ENCODE results near the gene GAA.

The GAA gene

GRCh38 chr17:80117491-80118401 is 16.4 kb downstream of the GAA start:
- no peak overlapping the region for H3K4me3 ChIP-seq (ENCODE audit: insufficient read depth, low read length, poor library complexity, severe bottlenecking)
- no peaks in the 10 kb centered on the region for H3K79me2 ChIP-seq (ENCODE audit: insufficient read depth, low read length)
- H3K9me3 ChIP-seq (ENCODE audit: insufficient read depth, low read length), result no peaks in the 10 kb centered on the region
- H3K4me2 ChIP-seq (ENCODE audit: low read depth, low read length, poor library complexity, severe bottlenecking), result no peak overlapping the region
- H3K27me3 ChIP-seq (ENCODE audit: low read length), result no peaks in the 10 kb centered on the region
- H3K27ac ChIP-seq (ENCODE audit: low read depth, low read length), result no peak overlapping the region
- H2AFZ ChIP-seq (ENCODE audit: low read depth, low read length, severe bottlenecking), result no peak overlapping the region
- no peaks in the 10 kb centered on the region for H3F3A ChIP-seq (ENCODE audit: insufficient read depth)
- H3K36me3 ChIP-seq (ENCODE audit: low read length), result no peaks in the 10 kb centered on the region
- H4K20me1 ChIP-seq (ENCODE audit: low read depth, low read length), result no peaks in the 10 kb centered on the region
- H3K9ac ChIP-seq (ENCODE audit: low read length), result no peak overlapping the region
- TF ChIP-seq CTCF (IDR thresholded peaks at IDR 0.05; ENCODE audit: insufficient read depth, low read length, poor library complexity, severe bottlenecking) (no peak), EZH2phosphoT487 (conservative IDR thresholded peaks at IDR 0.05; ENCODE audit: low read length) (no peak)
- H3K9me2 ChIP-seq (replicated peaks; ENCODE audit: insufficient read depth, low read length), result no peaks in the 10 kb centered on the region

GRCh38 chr17:80118601-80119270 is 17.4 kb downstream of the GAA start:
- Histone ChIP-seq H3K27ac (ENCODE audit: low read depth, low read length) (no peak overlapping the region), H3K27me3 (ENCODE audit: low read length) (no peaks in the 10 kb centered on the region), H3K9ac (ENCODE audit: low read length) (no peak overlapping the region), H3K4me3 (ENCODE audit: insufficient read depth, low read length, poor library complexity, severe bottlenecking) (no peak overlapping the region), H2AFZ (ENCODE audit: low read depth, low read length, severe bottlenecking) (no peak overlapping the region), H3K9me2 (replicated peaks; ENCODE audit: insufficient read depth, low read length) (no peaks in the 10 kb centered on the region), H3K4me2 (ENCODE audit: low read depth, low read length, poor library complexity, severe bottlenecking) (no peak overlapping the region), H3K79me2 (ENCODE audit: insufficient read depth, low read length) (no peaks in the 10 kb centered on the region), H4K20me1 (ENCODE audit: low read depth, low read length) (no peaks in the 10 kb centered on the region), H3F3A (ENCODE audit: insufficient read depth) (no peaks in the 10 kb centered on the region), H3K9me3 (ENCODE audit: insufficient read depth, low read length) (no peaks in the 10 kb centered on the region), H3K36me3 (ENCODE audit: low read length) (no peaks in the 10 kb centered on the region)
- TF ChIP-seq CTCF (IDR thresholded peaks at IDR 0.05; ENCODE audit: insufficient read depth, low read length, poor library complexity, severe bottlenecking) (no peak), EZH2phosphoT487 (conservative IDR thresholded peaks at IDR 0.05; ENCODE audit: low read length) (no peak)

- Histone ChIP-seq H3K36me3 (ENCODE audit: low read length) (no peaks in the 10 kb centered on the region), H3K27ac (ENCODE audit: low read depth, low read length) (no peak overlapping the region), H3K9ac (ENCODE audit: low read length) (no peak overlapping the region), H3K9me2 (replicated peaks; ENCODE audit: insufficient read depth, low read length) (no peaks in the 10 kb centered on the region), H3F3A (ENCODE audit: insufficient read depth) (no peaks in the 10 kb centered on the region), H3K79me2 (ENCODE audit: insufficient read depth, low read length) (no peaks in the 10 kb centered on the region), H2AFZ (ENCODE audit: low read depth, low read length, severe bottlenecking) (no peak overlapping the region), H4K20me1 (ENCODE audit: low read depth, low read length) (no peaks in the 10 kb centered on the region), H3K4me2 (ENCODE audit: low read depth, low read length, poor library complexity, severe bottlenecking) (no peak overlapping the region), H3K9me3 (ENCODE audit: insufficient read depth, low read length) (no peaks in the 10 kb centered on the region), H3K27me3 (ENCODE audit: low read length) (no peaks in the 10 kb centered on the region), H3K4me3 (ENCODE audit: insufficient read depth, low read length, poor library complexity, severe bottlenecking) (no peak overlapping the region)
- TF ChIP-seq CTCF (IDR thresholded peaks at IDR 0.05; ENCODE audit: insufficient read depth, low read length, poor library complexity, severe bottlenecking), result no peak
- TF ChIP-seq EZH2phosphoT487 (conservative IDR thresholded peaks at IDR 0.05; ENCODE audit: low read length), result no peak
Measured at GRCh38 chr17:80119271-80119791, 17.9 kb downstream of the GAA start.
